ENCODE data around the gene CBLB. TPM values are rescaled to one million over a fixed set of nuclear protein-coding genes. Genes with fewer than 3 reads are reported as not detected.

CBLB gene
- total RNA-seq, 1 experiment from 2014 or later, result 19.7 TPM

- no TSS peak for BruUV-seq (replicated peaks)
- intact Hi-C loops (cut with micrococcal nuclease), result loop anchor here (5.0 to 10.0 kb wide), 7 partner anchors 73 to 1200 kb away; no protein-coding TSS in a partner anchor
- POLR2A ChIA-PET, result interaction anchor here (1.2 kb wide), 1 partner anchor 20 kb away, joined by 3 read pairs; no protein-coding TSS in a partner anchor
Observed at GRCh38 chr3:105865016-105865623, 3.7 kb downstream of the CBLB start.

GRCh38 chr3:105864212-105864611, 4.6 kb downstream of the CBLB start:
- no peaks in the 10 kb centered on the region for H3K27me3 Mint-ChIP-seq (ENCODE audit: insufficient read depth, unreplicated experiment)
- H3K9me3 Mint-ChIP-seq (ENCODE audit: unreplicated experiment), result no peaks in the 10 kb centered on the region
- no TSS peak for BruUV-seq (replicated peaks)
- H3K4me1 Mint-ChIP-seq (ENCODE audit: insufficient read depth, unreplicated experiment), result peaks cover 28% of the 10 kb centered on the region
- POLR2A ChIA-PET, result interaction anchor here (0.6 kb wide), 1 partner anchor 63 kb away, joined by 3 read pairs; no protein-coding TSS in a partner anchor
- TF ChIP-seq CTCF (IDR thresholded peaks at IDR 0.05; ENCODE audit: unreplicated experiment), result no peak
- no peak overlapping the region for H3K27ac Mint-ChIP-seq (ENCODE audit: low read depth, unreplicated experiment)
- DNase-seq (ENCODE audit: unreplicated experiment), result no peak
- no peak overlapping the region for H3K4me3 Mint-ChIP-seq (ENCODE audit: unreplicated experiment)
- H3K36me3 Mint-ChIP-seq (ENCODE audit: insufficient read depth, unreplicated experiment), result peaks cover 7% of the 10 kb centered on the region
- intact Hi-C loops (cut with micrococcal nuclease), result loop anchor here (10.0 kb wide), 2 partner anchors 149 to 1201 kb away; no protein-coding TSS in a partner anchor
- CTCF ChIA-PET, result interaction anchor here (0.6 to 0.8 kb wide), 3 partner anchors 12 to 1200 kb away, joined by 3 read pairs; no protein-coding TSS in a partner anchor

More at GRCh38 chr3:105865016-105865623, 3.7 kb downstream of the CBLB start:
- H3K27me3 Mint-ChIP-seq (ENCODE audit: insufficient read depth, unreplicated experiment), result no peaks in the 10 kb centered on the region
- H3K4me1 Mint-ChIP-seq (ENCODE audit: insufficient read depth, unreplicated experiment), result peaks cover 34% of the 10 kb centered on the region
- H3K36me3 Mint-ChIP-seq (ENCODE audit: insufficient read depth, unreplicated experiment), result peaks cover 3% of the 10 kb centered on the region
- DNase-seq (ENCODE audit: unreplicated experiment), result no peak
- H3K4me3 Mint-ChIP-seq (ENCODE audit: unreplicated experiment), result no peak overlapping the region
- TF ChIP-seq CTCF (IDR thresholded peaks at IDR 0.05; ENCODE audit: unreplicated experiment), result no peak
- no peaks in the 10 kb centered on the region for H3K9me3 Mint-ChIP-seq (ENCODE audit: unreplicated experiment)
- H3K27ac Mint-ChIP-seq (ENCODE audit: low read depth, unreplicated experiment), result no peak overlapping the region
- CTCF ChIA-PET, result interaction anchor here (0.8 kb wide), 1 partner anchor 13 kb away, joined by 3 read pairs; no protein-coding TSS in a partner anchor

GRCh38 chr3:105863608-105864007, 5.2 kb downstream of the CBLB start:
- ChIA-PET POLR2A (interaction anchor here (0.6 kb wide), 1 partner anchor 62 kb away, joined by 3 read pairs; no protein-coding TSS in a partner anchor), CTCF (no interaction called here)
- no peak for TF ChIP-seq CTCF (IDR thresholded peaks at IDR 0.05; ENCODE audit: unreplicated experiment)
- no peak for DNase-seq (ENCODE audit: unreplicated experiment)
- peaks cover 28% of the 10 kb centered on the region for H3K4me1 Mint-ChIP-seq (ENCODE audit: insufficient read depth, unreplicated experiment)
- no peaks in the 10 kb centered on the region for H3K9me3 Mint-ChIP-seq (ENCODE audit: unreplicated experiment)
- H3K27ac Mint-ChIP-seq (ENCODE audit: low read depth, unreplicated experiment), result no peak overlapping the region
- intact Hi-C loops (cut with micrococcal nuclease), result loop anchor here (10.0 kb wide), 2 partner anchors 149 to 1201 kb away; no protein-coding TSS in a partner anchor
- no peak overlapping the region for H3K4me3 Mint-ChIP-seq (ENCODE audit: unreplicated experiment)
- BruUV-seq (replicated peaks), result no TSS peak
- H3K36me3 Mint-ChIP-seq (ENCODE audit: insufficient read depth, unreplicated experiment), result peaks cover 7% of the 10 kb centered on the region
- H3K27me3 Mint-ChIP-seq (ENCODE audit: insufficient read depth, unreplicated experiment), result no peaks in the 10 kb centered on the region

GRCh38 chr3:105862217-105862616, 6.6 kb downstream of the CBLB start:
- ChIA-PET CTCF (interaction anchor here (0.5 to 0.6 kb wide), 2 partner anchors 136 to 217 kb away, joined by 3 to 4 read pairs; no protein-coding TSS in a partner anchor), POLR2A (no interaction called here)
- no TSS peak for BruUV-seq (replicated peaks)
- no peak overlapping the region for H3K27ac Mint-ChIP-seq (ENCODE audit: low read depth, unreplicated experiment)
- DNase-seq (ENCODE audit: unreplicated experiment), result no peak
- H3K27me3 Mint-ChIP-seq (ENCODE audit: insufficient read depth, unreplicated experiment), result no peaks in the 10 kb centered on the region
- H3K4me1 Mint-ChIP-seq (ENCODE audit: insufficient read depth, unreplicated experiment), result peaks cover 19% of the 10 kb centered on the region
- H3K36me3 Mint-ChIP-seq (ENCODE audit: insufficient read depth, unreplicated experiment), result peaks cover 7% of the 10 kb centered on the region
- no peak overlapping the region for H3K4me3 Mint-ChIP-seq (ENCODE audit: unreplicated experiment)
- no peaks in the 10 kb centered on the region for H3K9me3 Mint-ChIP-seq (ENCODE audit: unreplicated experiment)
- intact Hi-C loops (cut with micrococcal nuclease), result loop anchor here (10.0 kb wide), 2 partner anchors 147 to 1203 kb away; no protein-coding TSS in a partner anchor
- TF ChIP-seq CTCF (IDR thresholded peaks at IDR 0.05; ENCODE audit: unreplicated experiment), result no peak
